Measurements from ENCODE around the gene TMEM201.

Gene TMEM201

DNA sequence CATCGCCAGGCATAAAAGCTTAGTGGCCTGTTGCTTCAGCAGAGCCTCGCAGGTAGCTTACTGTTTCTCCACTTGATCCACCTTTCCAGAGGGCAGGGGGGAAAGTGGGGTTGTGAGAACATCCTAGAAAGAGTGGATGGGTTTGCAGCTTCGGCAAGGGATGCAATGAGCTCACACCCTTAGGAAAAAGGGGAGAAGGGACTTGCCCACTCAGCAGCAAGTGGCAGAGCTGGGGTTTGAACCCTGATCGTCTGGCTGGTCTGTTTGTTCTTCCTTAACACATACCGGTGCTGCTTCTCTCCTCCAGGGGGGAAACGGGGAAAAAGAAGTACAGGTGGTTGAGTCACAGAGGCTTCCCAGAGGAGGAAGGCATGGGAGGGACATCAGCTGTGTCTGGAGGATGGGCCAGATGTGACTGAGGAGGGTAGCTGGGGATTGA is 1.0 kb downstream of the TMEM201 start (continued):
- TF ChIP-seq ZNF366 (tag by site-specific recombination; conservative IDR thresholded peaks at IDR 0.05) (0 out of 2 replicates have a peak, but pooled peaks have one; percentile 24), PRDM1 (tag by site-specific recombination; IDR thresholded peaks at IDR 0.05) (no peak), ZNF394 (tag by site-specific recombination; IDR thresholded peaks at IDR 0.05; ENCODE audit: borderline replicate concordance) (peak; percentile 43; the same call in 1 of the 2 replicates), ZNF335 (tag by site-specific recombination; conservative IDR thresholded peaks at IDR 0.05) (0 out of 2 replicates have a peak, but pooled peaks have one; percentile 13), ZNF48 (tag by site-specific recombination; IDR thresholded peaks at IDR 0.05) (no peak)

DNA sequence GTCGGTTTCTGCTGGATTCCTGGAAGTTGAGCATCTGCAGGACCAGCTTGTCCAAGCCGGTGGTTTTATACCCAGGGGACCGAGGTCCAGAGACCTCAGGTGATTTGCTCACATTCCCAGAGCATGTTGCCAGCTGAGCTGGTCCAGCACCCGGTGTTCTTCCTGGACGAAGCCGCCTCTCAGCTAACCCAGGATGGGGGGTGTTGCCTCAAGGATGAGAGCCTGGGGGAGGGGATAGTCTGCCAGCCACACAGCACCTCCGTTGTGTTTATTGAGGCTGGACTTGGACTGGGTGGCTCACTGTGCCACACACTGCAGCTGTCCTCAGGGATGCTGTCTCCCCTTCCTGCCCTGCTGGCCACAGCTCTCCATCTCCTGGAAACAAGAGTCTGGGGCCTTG is 1.5 kb downstream of the TMEM201 start:
- Histone ChIP-seq H3K4me3 (ENCODE audit: low read depth, low read length) (peak overlapping the region; percentile 40), H3K4me1 (ENCODE audit: control insufficient read depth, insufficient read depth, low read length) (peaks cover 12% of the 10 kb centered on the region), H3K9me3 (ENCODE audit: control insufficient read depth, insufficient read depth, low read depth, low read length) (no peaks in the 10 kb centered on the region)

More for the DNA sequence above, 1.5 kb downstream of the TMEM201 start:
- CTCF ChIA-PET: interaction anchor here (0.6 to 2.2 kb wide), 5 partner anchors 11 to 249 kb away, joined by 3 to 7 read pairs (median 4); no protein-coding TSS in a partner anchor
- Histone ChIP-seq H3K36me3 (ENCODE audit: control insufficient read depth in 2 of 2, insufficient read depth in 1 of 2, low read length in 2 of 2) (peaks cover 3 to 25% of the 10 kb centered on the region in 2 experiments; a peak in 2 of 3 replicates), H3K27ac (ENCODE audit: extremely low read depth, low read depth, low read length) (no peak overlapping the region)
- TF ChIP-seq ZNF501 (tag by site-specific recombination; IDR thresholded peaks at IDR 0.05) (no peak), ZNF211 (tag by site-specific recombination; IDR thresholded peaks at IDR 0.05; ENCODE audit: low read depth) (no peak), ZNF354C (tag by site-specific recombination; IDR thresholded peaks at IDR 0.05; ENCODE audit: borderline replicate concordance, low read depth) (no peak), ZBTB1 (tag by site-specific recombination; IDR thresholded peaks at IDR 0.05) (no peak), ZNF777 (tag by site-specific recombination; IDR thresholded peaks at IDR 0.05; ENCODE audit: borderline replicate concordance) (no peak), ZNF391 (tag by site-specific recombination; IDR thresholded peaks at IDR 0.05; ENCODE audit: borderline replicate concordance, low read depth) (no peak), ZNF670 (tag by site-specific recombination; IDR thresholded peaks at IDR 0.05; ENCODE audit: low read depth) (no peak), GLI4 (tag by site-specific recombination; IDR thresholded peaks at IDR 0.05) (no peak), IKZF3 (tag by site-specific recombination; IDR thresholded peaks at IDR 0.05) (no peak), SP2 (tag by site-specific recombination; IDR thresholded peaks at IDR 0.05) (no peak), BCL11B (tag by site-specific recombination; IDR thresholded peaks at IDR 0.05; ENCODE audit: low read depth) (no peak), ZNF624 (tag by site-specific recombination; IDR thresholded peaks at IDR 0.05) (no peak), ZNF433 (tag by site-specific recombination; IDR thresholded peaks at IDR 0.05; ENCODE audit: low read depth) (no peak), SCRT1 (tag by site-specific recombination; IDR thresholded peaks at IDR 0.05; ENCODE audit: borderline replicate concordance) (no peak), SP7 (tag by site-specific recombination; IDR thresholded peaks at IDR 0.05) (no peak)
- TF ChIP-seq, protein P1, sequence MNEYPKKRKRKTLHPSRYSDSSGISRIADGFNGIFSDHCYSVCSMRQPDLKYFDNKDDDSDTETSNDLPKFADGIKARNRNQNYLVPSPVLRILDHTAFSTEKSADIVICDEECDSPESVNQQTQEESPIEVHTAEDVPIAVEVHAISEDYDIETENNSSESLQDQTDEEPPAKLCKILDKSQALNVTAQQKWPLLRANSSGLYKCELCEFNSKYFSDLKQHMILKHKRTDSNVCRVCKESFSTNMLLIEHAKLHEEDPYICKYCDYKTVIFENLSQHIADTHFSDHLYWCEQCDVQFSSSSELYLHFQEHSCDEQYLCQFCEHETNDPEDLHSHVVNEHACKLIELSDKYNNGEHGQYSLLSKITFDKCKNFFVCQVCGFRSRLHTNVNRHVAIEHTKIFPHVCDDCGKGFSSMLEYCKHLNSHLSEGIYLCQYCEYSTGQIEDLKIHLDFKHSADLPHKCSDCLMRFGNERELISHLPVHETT (tag by site-specific recombination; IDR thresholded peaks at IDR 0.05): no peak
- TF ChIP-seq, protein P2, sequence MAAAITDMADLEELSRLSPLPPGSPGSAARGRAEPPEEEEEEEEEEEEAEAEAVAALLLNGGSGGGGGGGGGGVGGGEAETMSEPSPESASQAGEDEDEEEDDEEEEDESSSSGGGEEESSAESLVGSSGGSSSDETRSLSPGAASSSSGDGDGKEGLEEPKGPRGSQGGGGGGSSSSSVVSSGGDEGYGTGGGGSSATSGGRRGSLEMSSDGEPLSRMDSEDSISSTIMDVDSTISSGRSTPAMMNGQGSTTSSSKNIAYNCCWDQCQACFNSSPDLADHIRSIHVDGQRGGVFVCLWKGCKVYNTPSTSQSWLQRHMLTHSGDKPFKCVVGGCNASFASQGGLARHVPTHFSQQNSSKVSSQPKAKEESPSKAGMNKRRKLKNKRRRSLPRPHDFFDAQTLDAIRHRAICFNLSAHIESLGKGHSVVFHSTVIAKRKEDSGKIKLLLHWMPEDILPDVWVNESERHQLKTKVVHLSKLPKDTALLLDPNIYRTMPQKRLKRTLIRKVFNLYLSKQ (tag by site-specific recombination; IDR thresholded peaks at IDR 0.05; ENCODE audit: borderline replicate concordance): no peak
- TF ChIP-seq, protein P3, sequence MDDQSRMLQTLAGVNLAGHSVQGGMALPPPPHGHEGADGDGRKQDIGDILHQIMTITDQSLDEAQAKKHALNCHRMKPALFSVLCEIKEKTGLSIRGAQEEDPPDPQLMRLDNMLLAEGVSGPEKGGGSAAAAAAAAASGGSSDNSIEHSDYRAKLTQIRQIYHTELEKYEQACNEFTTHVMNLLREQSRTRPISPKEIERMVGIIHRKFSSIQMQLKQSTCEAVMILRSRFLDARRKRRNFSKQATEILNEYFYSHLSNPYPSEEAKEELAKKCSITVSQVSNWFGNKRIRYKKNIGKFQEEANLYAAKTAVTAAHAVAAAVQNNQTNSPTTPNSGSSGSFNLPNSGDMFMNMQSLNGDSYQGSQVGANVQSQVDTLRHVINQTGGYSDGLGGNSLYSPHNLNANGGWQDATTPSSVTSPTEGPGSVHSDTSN (CRISPR knock-in tag; IDR thresholded peaks at IDR 0.05): no peak
- TF ChIP-seq, protein P4, sequence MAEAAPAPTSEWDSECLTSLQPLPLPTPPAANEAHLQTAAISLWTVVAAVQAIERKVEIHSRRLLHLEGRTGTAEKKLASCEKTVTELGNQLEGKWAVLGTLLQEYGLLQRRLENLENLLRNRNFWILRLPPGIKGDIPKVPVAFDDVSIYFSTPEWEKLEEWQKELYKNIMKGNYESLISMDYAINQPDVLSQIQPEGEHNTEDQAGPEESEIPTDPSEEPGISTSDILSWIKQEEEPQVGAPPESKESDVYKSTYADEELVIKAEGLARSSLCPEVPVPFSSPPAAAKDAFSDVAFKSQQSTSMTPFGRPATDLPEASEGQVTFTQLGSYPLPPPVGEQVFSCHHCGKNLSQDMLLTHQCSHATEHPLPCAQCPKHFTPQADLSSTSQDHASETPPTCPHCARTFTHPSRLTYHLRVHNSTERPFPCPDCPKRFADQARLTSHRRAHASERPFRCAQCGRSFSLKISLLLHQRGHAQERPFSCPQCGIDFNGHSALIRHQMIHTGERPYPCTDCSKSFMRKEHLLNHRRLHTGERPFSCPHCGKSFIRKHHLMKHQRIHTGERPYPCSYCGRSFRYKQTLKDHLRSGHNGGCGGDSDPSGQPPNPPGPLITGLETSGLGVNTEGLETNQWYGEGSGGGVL (tag by site-specific recombination; IDR thresholded peaks at IDR 0.05): no peak
- POLR2A ChIA-PET: no interaction called here
